ENCODE measurements around the gene LUC7L3. TPM values are rescaled to one million over a fixed set of nuclear protein-coding genes. Genes with fewer than 3 reads are reported as not detected.

Gene LUC7L3
- total and polyA plus RNA-seq, 2 donors (not counting 1 experiment from before 2014, with no cell fraction given): 42.9 to 311 TPM

DNA sequence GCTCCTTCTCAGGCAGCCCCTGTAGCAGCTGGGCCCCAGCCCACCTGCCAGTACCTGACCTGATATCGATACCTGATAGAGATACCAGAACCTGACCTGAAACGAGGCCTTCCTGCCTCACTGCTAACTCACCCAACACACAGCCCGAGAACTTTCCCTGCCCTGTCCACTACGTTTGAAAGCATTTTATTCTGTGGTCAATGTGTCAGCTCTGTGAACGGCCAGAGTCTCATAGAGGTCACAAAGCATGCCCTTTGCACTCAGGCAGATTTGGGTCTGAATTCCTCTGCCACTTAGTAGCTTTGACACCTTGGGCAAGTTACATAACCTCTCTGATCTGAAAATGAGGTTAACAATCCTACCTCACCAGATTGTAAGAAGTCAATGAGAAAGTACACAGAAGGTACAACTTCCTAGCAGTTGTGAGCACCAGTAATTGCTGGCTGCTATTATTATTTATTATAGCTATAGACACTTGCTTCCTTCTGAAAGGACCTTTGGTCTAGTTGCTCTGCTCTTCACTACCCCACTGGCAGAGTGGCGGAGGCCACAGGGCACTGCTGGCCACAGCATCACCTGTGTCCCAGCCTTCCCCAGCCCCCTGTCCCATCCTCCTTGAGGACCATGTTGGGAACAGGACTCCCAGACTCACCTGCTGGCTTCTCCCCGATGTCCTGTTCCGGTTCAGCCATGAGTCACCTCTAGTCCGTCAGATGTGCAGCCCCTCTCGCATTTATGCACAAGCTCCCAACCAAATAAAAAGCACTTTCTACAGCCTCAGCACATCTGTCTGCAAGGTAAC is 47.0 kb downstream of the LUC7L3 start:
- intact Hi-C loops (cut with micrococcal nuclease): no loop called here
- no peak for TF ChIP-seq EZH2 (IDR thresholded peaks at IDR 0.05; ENCODE audit: borderline replicate concordance, insufficient read depth, low read depth, low read length, poor library complexity, severe bottlenecking)
- TF ChIP-seq, protein P1, sequence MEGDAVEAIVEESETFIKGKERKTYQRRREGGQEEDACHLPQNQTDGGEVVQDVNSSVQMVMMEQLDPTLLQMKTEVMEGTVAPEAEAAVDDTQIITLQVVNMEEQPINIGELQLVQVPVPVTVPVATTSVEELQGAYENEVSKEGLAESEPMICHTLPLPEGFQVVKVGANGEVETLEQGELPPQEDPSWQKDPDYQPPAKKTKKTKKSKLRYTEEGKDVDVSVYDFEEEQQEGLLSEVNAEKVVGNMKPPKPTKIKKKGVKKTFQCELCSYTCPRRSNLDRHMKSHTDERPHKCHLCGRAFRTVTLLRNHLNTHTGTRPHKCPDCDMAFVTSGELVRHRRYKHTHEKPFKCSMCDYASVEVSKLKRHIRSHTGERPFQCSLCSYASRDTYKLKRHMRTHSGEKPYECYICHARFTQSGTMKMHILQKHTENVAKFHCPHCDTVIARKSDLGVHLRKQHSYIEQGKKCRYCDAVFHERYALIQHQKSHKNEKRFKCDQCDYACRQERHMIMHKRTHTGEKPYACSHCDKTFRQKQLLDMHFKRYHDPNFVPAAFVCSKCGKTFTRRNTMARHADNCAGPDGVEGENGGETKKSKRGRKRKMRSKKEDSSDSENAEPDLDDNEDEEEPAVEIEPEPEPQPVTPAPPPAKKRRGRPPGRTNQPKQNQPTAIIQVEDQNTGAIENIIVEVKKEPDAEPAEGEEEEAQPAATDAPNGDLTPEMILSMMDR (IDR thresholded peaks at IDR 0.05): no peak
- POLR2A ChIA-PET: no interaction called here
- Histone ChIP-seq H3K4me2 (replicated peaks; ENCODE audit: low read depth, low read length, poor library complexity, severe bottlenecking) (peak overlapping the region; percentile 62), H3K79me2 (ENCODE audit: control insufficient read depth, insufficient read depth, low read length) (no peaks in the 10 kb centered on the region), H3K27ac (ENCODE audit: low read length in 2 of 2) (no peak overlapping the region), H3K9me3 (ENCODE audit: control extremely low read depth in 1 of 3, control insufficient read depth in 2 of 3, insufficient read depth in 1 of 3, low read length in 2 of 3) (no peaks in the 10 kb centered on the region), H3K9ac (ENCODE audit: low read length) (no peak overlapping the region), H3K4me1 (ENCODE audit: control insufficient read depth in 2 of 2, insufficient read depth in 2 of 2, low read length in 2 of 2) (peaks cover 32 to 36% of the 10 kb centered on the region in 2 donors), H3K27me3 (replicated peaks in 1 of 4; ENCODE audit: control extremely low read depth in 1 of 4, control insufficient read depth in 3 of 4, insufficient read depth in 4 of 4, low read length in 3 of 4) (no peaks in the 10 kb centered on the region), H3K4me3 (ENCODE audit: control extremely low read depth in 1 of 5, extremely low read depth in 1 of 5, insufficient read depth in 1 of 5, low read depth in 2 of 5, low read length in 4 of 5) (no peak overlapping the region), H4K20me1 (ENCODE audit: control insufficient read depth, insufficient read depth, low read length, poor library complexity, severe bottlenecking) (no peaks in the 10 kb centered on the region), H2AFZ (ENCODE audit: insufficient read depth, low read depth, low read length, poor library complexity, severe bottlenecking) (no peak overlapping the region), H3K36me3 (replicated peaks in 1 of 2; ENCODE audit: control extremely low read depth in 1 of 2, control insufficient read depth in 1 of 2, extremely low read depth in 1 of 2, insufficient read depth in 2 of 2, low read length in 1 of 2) (no peaks in the 10 kb centered on the region)
- no peaks in the 10 kb centered on the region for H3K9me3 Mint-ChIP-seq (ENCODE audit: insufficient read depth)
- DNase-seq: no peak
- H3K27me3 Mint-ChIP-seq: no peaks in the 10 kb centered on the region
- CTCF ChIA-PET: interaction anchor here (1.5 kb wide), 1 partner anchor 16 kb away, joined by 6 read pairs; no protein-coding TSS in a partner anchor
- peaks cover 37% of the 10 kb centered on the region for H3K4me1 Mint-ChIP-seq
- ATAC-seq (ENCODE audit: low read depth): no peak
- peak overlapping the region; percentile 44 for H3K4me3 Mint-ChIP-seq
- WGBS (ENCODE audit: insufficient coverage): 92% methylated on average over 8 of the region's 10 CpGs
- H3K27ac Mint-ChIP-seq: peak overlapping the region; percentile 59

DNA sequence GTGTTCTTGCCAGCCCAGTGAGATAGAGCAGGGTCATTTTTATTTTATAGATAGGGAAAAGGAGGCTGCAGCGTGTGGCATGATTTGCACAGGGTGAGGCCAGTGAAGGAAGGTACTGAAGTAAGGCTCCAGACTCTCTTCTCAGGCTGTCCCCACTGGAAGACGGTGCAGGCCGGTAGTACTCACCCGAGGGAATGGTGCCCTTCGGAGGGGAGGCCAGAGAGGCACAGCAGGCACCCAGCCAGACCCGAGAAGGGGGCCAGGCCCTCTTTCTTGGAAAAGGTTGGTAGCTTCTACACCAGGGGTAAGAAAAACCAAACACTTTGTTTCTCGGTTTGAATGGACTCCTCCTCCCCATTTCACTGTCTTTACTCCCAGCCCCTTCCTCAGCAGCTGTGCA is 47.6 kb downstream of the LUC7L3 start:
- Histone ChIP-seq H3K4me1 (ENCODE audit: control insufficient read depth in 2 of 2, insufficient read depth in 2 of 2, low read length in 2 of 2) (peaks cover 32 to 36% of the 10 kb centered on the region in 2 donors), H3K4me2 (replicated peaks; ENCODE audit: low read depth, low read length, poor library complexity, severe bottlenecking) (no peak overlapping the region), H3K27me3 (replicated peaks in 1 of 4; ENCODE audit: control extremely low read depth in 1 of 4, control insufficient read depth in 3 of 4, insufficient read depth in 4 of 4, low read length in 3 of 4) (no peaks in the 10 kb centered on the region), H3K27ac (ENCODE audit: low read length in 2 of 2) (no peak overlapping the region), H3K9me3 (ENCODE audit: control extremely low read depth in 1 of 3, control insufficient read depth in 2 of 3, insufficient read depth in 1 of 3, low read length in 2 of 3) (no peaks in the 10 kb centered on the region), H3K79me2 (ENCODE audit: control insufficient read depth, insufficient read depth, low read length) (no peaks in the 10 kb centered on the region), H3K4me3 (ENCODE audit: control extremely low read depth in 1 of 5, extremely low read depth in 1 of 5, insufficient read depth in 1 of 5, low read depth in 2 of 5, low read length in 4 of 5) (no peak overlapping the region), H4K20me1 (ENCODE audit: control insufficient read depth, insufficient read depth, low read length, poor library complexity, severe bottlenecking) (no peaks in the 10 kb centered on the region), H3K9ac (ENCODE audit: low read length) (no peak overlapping the region), H2AFZ (ENCODE audit: insufficient read depth, low read depth, low read length, poor library complexity, severe bottlenecking) (no peak overlapping the region), H3K36me3 (replicated peaks in 1 of 2; ENCODE audit: control extremely low read depth in 1 of 2, control insufficient read depth in 1 of 2, extremely low read depth in 1 of 2, insufficient read depth in 2 of 2, low read length in 1 of 2) (no peaks in the 10 kb centered on the region)
- TF ChIP-seq EZH2 (IDR thresholded peaks at IDR 0.05; ENCODE audit: borderline replicate concordance, insufficient read depth, low read depth, low read length, poor library complexity, severe bottlenecking): no peak
- TF ChIP-seq, protein P1 (IDR thresholded peaks at IDR 0.05): no peak
- CTCF ChIA-PET: interaction anchor here (1.5 kb wide), 1 partner anchor 16 kb away, joined by 6 read pairs; no protein-coding TSS in a partner anchor
- no peaks in the 10 kb centered on the region for H3K9me3 Mint-ChIP-seq (ENCODE audit: insufficient read depth)
- no peaks in the 10 kb centered on the region for H3K27me3 Mint-ChIP-seq
- ATAC-seq (ENCODE audit: low read depth) (no peak), DNase-seq (no peak)
- intact Hi-C loops (cut with micrococcal nuclease): no loop called here
- POLR2A ChIA-PET: no interaction called here
- no peak overlapping the region for H3K4me3 Mint-ChIP-seq
- no peak overlapping the region for H3K27ac Mint-ChIP-seq
- H3K4me1 Mint-ChIP-seq: peaks cover 41% of the 10 kb centered on the region
- WGBS (ENCODE audit: insufficient coverage): 88% methylated on average over 6 of the region's 7 CpGs

Measured in B cell (primary cell).